ENCODE data around the gene CMC4.
A peak's percentile ranks its signal among the peaks of the same experiment; 100 is the strongest.

Gene CMC4

GRCh38 chrX:155070975-155071693, at the start of gene CMC4, which contains the start of the genes BRCC3 and MTCP1:
CMC4 (minus strand) TSS chrX:155071136; CDS start chrX:155064023, 7,113 bp downstream.
BRCC3 (plus strand) TSS chrX:155071508; CDS start chrX:155071528, 20 bp downstream.
MTCP1 (minus strand) TSS chrX:155071136; CDS start chrX:155066010, 5,126 bp downstream.
- peak; percentile 21 for DNase-seq

GRCh38 chrX:155115174-155115819, 44.4 kb upstream of the CMC4 start:
- DNase-seq: no peak

GRCh38 chrX:155113097-155113496, 42.2 kb upstream of the CMC4 start:
- DNase-seq: no peak

GRCh38 chrX:155112171-155112570, 41.2 kb upstream of the CMC4 start:
- DNase-seq: no peak

- no peak for DNase-seq
These were observed 37.5 kb upstream of the CMC4 start for GRCh38 chrX:155108427-155108826.

GRCh38 chrX:155105919-155106318, 35.0 kb upstream of the CMC4 start:
- DNase-seq: no peak

- DNase-seq: no peak
These were observed 23.6 kb upstream of the CMC4 start for GRCh38 chrX:155094468-155095061.

GRCh38 chrX:155086961-155087735, 16.2 kb upstream of the CMC4 start:
- DNase-seq: no peak

GRCh38 chrX:155086202-155086840, 15.4 kb upstream of the CMC4 start:
- no peak for DNase-seq

GRCh38 chrX:155071694-155072280, 851 bp upstream of the CMC4 start:
- no peak for DNase-seq

- DNase-seq: no peak
These were observed 317 bp downstream of the CMC4 start for GRCh38 chrX:155070663-155070974.

- no peak for DNase-seq
These were observed 898 bp downstream of the CMC4 start for GRCh38 chrX:155070038-155070437.

- no peak for DNase-seq
These were observed 1.5 kb downstream of the CMC4 start for GRCh38 chrX:155069414-155069813.

- DNase-seq: no peak
These were observed 2.8 kb downstream of the CMC4 start for GRCh38 chrX:155068165-155068564.

- DNase-seq: no peak
These were observed 5.8 kb downstream of the CMC4 start for GRCh38 chrX:155065035-155065734.

GRCh38 chrX:155061760-155062159, 9.2 kb downstream of the CMC4 start:
- DNase-seq: no peak

GRCh38 chrX:155056877-155057792, 13.8 kb downstream of the CMC4 start:
- peak; percentile 6 for DNase-seq

GRCh38 chrX:155056471-155056870, 14.5 kb downstream of the CMC4 start:
- DNase-seq: no peak

- no peak for DNase-seq
These were observed 15.4 kb downstream of the CMC4 start for GRCh38 chrX:155055494-155055893.

GRCh38 chrX:155054255-155054654, 16.7 kb downstream of the CMC4 start:
- no peak for DNase-seq

- no peak for DNase-seq
These were observed 17.3 kb downstream of the CMC4 start for GRCh38 chrX:155053656-155054055.
